Caco-2 (cell line): ENCODE data around the gene CFAP53. TPM values are rescaled to one million over a fixed set of nuclear protein-coding genes. Genes with fewer than 3 reads are reported as not detected.
"Not testable (repeated sequence)": the region's sequence is repeated elsewhere in the genome, so short reads cannot be mapped to it uniquely, and the experiment has no call there.

Experiments
- BruUV-seq: library from RNA; stranded (reverse); fragments of 400-500 nt; replicated peaks from 2 replicates; lab custom pipeline; 2021; lab: Mats Ljungman, UMichigan
- CTCF ChIA-PET: fragments of 300-600 bp; sonication (Branson Sonifier 250); formaldehyde crosslinking; loops from one replicate; lab custom pipeline; 2022; ENCODE audit warnings: antibody characterized with exemption; lab: Charles Lee
- POLR2A ChIA-PET: fragments of 300-600 bp; sonication (Branson Sonifier 250); formaldehyde crosslinking; loops from one replicate; lab custom pipeline; 2022; ENCODE audit warnings: antibody characterized with exemption; lab: Charles Lee
- DNase-seq, 2 experiments: peaks; one replicate each; pipeline versions ENCODE4 v3.0.0 to v3.0.0-alpha.2; 2020 to 2022
- H3K27me3 ChIP-seq: replicated peaks from 2 replicates; pipeline ENCODE4 v1.6.0; 2011; ENCODE audit warnings: low read length; ENCODE audit not compliant: control insufficient read depth, insufficient read depth
- H3K36me3 ChIP-seq: 2 replicates; pipeline ENCODE4 v1.5.1; 2011; ENCODE audit warnings: low read length; ENCODE audit not compliant: control insufficient read depth, insufficient read depth
- H3K4me1 ChIP-seq: fragments of 250-450 bp; sonication (Bioruptor Pico); 2 replicates; pipeline ENCODE4 v1.5.1; 2020; ENCODE audit warnings: mild to moderate bottlenecking
- H3K4me3 ChIP-seq: 2 replicates; pipeline ENCODE4 v1.5.1; 2011; ENCODE audit warnings: low read depth, mild to moderate bottlenecking, control low read depth, low read length
- H3K9me3 ChIP-seq: fragments of 250-450 bp; sonication (Bioruptor Pico); 2 replicates; pipeline ENCODE4 v1.5.1; 2020; ENCODE audit warnings: mild to moderate bottlenecking, moderate library complexity
- H3K27ac Mint-ChIP-seq: one replicate; pipeline ENCODE4 v1.8.0; 2022; ENCODE audit warnings: mixed read lengths; ENCODE audit not compliant: unreplicated experiment
- H3K27me3 Mint-ChIP-seq: one replicate; pipeline ENCODE4 v1.8.0; 2022; ENCODE audit warnings: mixed read lengths; ENCODE audit not compliant: insufficient read depth, unreplicated experiment
- H3K36me3 Mint-ChIP-seq: one replicate; pipeline ENCODE4 v1.8.0; 2022; ENCODE audit warnings: mild to moderate bottlenecking, mixed read lengths; ENCODE audit not compliant: insufficient read depth, unreplicated experiment
- H3K4me1 Mint-ChIP-seq: one replicate; pipeline ENCODE4 v1.8.0; 2022; ENCODE audit warnings: low read depth, mixed read lengths; ENCODE audit not compliant: unreplicated experiment
- H3K4me3 Mint-ChIP-seq: one replicate; pipeline ENCODE4 v1.8.0; 2022; ENCODE audit warnings: mild to moderate bottlenecking, moderate library complexity, mixed read lengths; ENCODE audit not compliant: unreplicated experiment
- H3K9me3 Mint-ChIP-seq: one replicate; pipeline ENCODE4 v1.8.0; 2022; ENCODE audit warnings: mixed read lengths; ENCODE audit not compliant: unreplicated experiment
- intact Hi-C: fragments of 100-400 bp; cut with micrococcal nuclease; formaldehyde crosslinking; loops from one replicate; pipeline ENCODE4 v1.10.0; 2022; ENCODE audit not compliant: unreplicated experiment
- total RNA-seq: library from RNA; stranded (reverse); gene quantifications from 2 replicates; pipeline ENCODE4 v1.2.3, GENCODE V29; 2022
- TF ChIP-seq, protein P1 (sequence below), 2 experiments: fragments of 200-600 bp in 1 of 2; IDR thresholded peaks; 1 replicate in 1 of 2; 2 replicates in 1 of 2; pipeline versions ENCODE4 v1.5.1 to v1.8.0; 2011 to 2022; ENCODE audit warnings: antibody characterized with exemption in 1 of 2, control low read depth in 1 of 2, inconsistent platforms in 1 of 2, low read depth in 1 of 2, low read length in 1 of 2, mild to moderate bottlenecking in 1 of 2, moderate library complexity in 1 of 2; ENCODE audit not compliant: insufficient read depth in 1 of 2, severe bottlenecking in 1 of 2, unreplicated experiment in 1 of 2

The CFAP53 gene
- total RNA-seq, 1 experiment from 2014 or later: not detected

DNA sequence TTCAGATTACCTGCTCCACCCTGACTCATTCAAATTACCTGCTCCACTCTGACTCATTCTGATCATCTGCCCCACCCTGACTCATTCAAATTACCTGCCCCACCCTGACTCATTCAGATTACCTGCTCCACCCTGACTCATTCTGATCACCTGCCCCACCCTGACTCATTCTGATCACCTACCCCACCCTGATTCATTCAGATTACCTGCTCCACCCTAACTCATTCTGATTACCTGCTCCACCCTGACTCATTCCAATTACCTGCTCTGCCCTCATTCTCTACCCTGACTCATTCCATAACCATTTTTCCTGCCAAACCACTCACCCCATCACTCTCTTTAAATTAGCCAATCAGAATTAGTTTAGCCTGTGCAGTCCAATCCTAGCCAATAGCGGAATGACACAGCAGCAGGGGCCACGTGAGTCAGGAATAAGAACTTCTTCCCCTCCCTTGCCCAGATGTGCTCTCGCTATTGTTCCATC lies 26.2 kb downstream of the CFAP53 start:
- H3K36me3 ChIP-seq: no peaks in the 10 kb centered on the region
- TF ChIP-seq, protein P1, sequence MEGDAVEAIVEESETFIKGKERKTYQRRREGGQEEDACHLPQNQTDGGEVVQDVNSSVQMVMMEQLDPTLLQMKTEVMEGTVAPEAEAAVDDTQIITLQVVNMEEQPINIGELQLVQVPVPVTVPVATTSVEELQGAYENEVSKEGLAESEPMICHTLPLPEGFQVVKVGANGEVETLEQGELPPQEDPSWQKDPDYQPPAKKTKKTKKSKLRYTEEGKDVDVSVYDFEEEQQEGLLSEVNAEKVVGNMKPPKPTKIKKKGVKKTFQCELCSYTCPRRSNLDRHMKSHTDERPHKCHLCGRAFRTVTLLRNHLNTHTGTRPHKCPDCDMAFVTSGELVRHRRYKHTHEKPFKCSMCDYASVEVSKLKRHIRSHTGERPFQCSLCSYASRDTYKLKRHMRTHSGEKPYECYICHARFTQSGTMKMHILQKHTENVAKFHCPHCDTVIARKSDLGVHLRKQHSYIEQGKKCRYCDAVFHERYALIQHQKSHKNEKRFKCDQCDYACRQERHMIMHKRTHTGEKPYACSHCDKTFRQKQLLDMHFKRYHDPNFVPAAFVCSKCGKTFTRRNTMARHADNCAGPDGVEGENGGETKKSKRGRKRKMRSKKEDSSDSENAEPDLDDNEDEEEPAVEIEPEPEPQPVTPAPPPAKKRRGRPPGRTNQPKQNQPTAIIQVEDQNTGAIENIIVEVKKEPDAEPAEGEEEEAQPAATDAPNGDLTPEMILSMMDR (IDR thresholded peaks at IDR 0.05; ENCODE audit: insufficient read depth in 1 of 2, low read depth in 1 of 2, low read length in 1 of 2, severe bottlenecking in 1 of 2, unreplicated experiment in 1 of 2): no peak
- intact Hi-C loops: no loop called here
- no peak overlapping the region for H3K4me3 Mint-ChIP-seq
- H3K9me3 Mint-ChIP-seq: peaks cover 19% of the 10 kb centered on the region
- no peaks in the 10 kb centered on the region for H3K9me3 ChIP-seq
- no peaks in the 10 kb centered on the region for H3K4me1 ChIP-seq
- no peaks in the 10 kb centered on the region for H3K4me1 Mint-ChIP-seq
- BruUV-seq: no TSS peak
- no peaks in the 10 kb centered on the region for H3K27me3 ChIP-seq
- no peak overlapping the region for H3K27ac Mint-ChIP-seq
- ChIA-PET POLR2A (no interaction called here), CTCF (no interaction called here)
- DNase-seq: no peak
- H3K27me3 Mint-ChIP-seq: no peaks in the 10 kb centered on the region
- H3K4me3 ChIP-seq: no peak overlapping the region
- H3K36me3 Mint-ChIP-seq: no peaks in the 10 kb centered on the region

DNA sequence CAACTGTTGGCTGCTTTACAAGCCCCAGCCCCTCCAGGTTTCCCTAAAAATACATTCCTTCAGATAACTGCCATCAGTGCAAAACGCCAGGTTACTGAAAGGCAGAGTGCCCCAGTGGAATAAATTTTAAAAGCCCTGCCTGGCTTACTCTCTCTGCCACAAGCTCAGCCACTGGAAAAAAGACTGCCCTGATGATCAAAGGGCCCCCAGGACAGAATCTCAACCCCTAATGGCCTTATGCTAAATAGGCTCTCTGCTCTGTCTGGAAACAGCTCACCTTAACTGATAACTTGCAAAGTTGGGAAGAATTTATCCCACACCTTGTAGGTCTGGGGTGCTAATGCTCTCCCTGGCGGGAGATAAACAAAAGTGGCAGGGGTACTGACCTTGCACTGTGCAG lies 33.9 kb downstream of the CFAP53 start:
- Histone ChIP-seq H3K9me3 (no peaks in the 10 kb centered on the region), H3K27me3 (no peaks in the 10 kb centered on the region), H3K4me3 (no peak overlapping the region), H3K36me3 (no peaks in the 10 kb centered on the region), H3K4me1 (no peaks in the 10 kb centered on the region)
- POLR2A ChIA-PET: no interaction called here
- no peak for DNase-seq
- H3K9me3 Mint-ChIP-seq: peaks cover under 1% of the 10 kb centered on the region
- TF ChIP-seq, protein P1 (IDR thresholded peaks at IDR 0.05; ENCODE audit: insufficient read depth in 1 of 2, low read depth in 1 of 2, low read length in 1 of 2, severe bottlenecking in 1 of 2, unreplicated experiment in 1 of 2): no peak
- CTCF ChIA-PET: no interaction called here
- H3K4me3 Mint-ChIP-seq: no peak overlapping the region
- H3K27me3 Mint-ChIP-seq: no peaks in the 10 kb centered on the region
- no peaks in the 10 kb centered on the region for H3K36me3 Mint-ChIP-seq
- H3K4me1 Mint-ChIP-seq: no peaks in the 10 kb centered on the region
- no TSS peak for BruUV-seq
- H3K27ac Mint-ChIP-seq: no peak overlapping the region
- intact Hi-C loops: no loop called here

DNA sequence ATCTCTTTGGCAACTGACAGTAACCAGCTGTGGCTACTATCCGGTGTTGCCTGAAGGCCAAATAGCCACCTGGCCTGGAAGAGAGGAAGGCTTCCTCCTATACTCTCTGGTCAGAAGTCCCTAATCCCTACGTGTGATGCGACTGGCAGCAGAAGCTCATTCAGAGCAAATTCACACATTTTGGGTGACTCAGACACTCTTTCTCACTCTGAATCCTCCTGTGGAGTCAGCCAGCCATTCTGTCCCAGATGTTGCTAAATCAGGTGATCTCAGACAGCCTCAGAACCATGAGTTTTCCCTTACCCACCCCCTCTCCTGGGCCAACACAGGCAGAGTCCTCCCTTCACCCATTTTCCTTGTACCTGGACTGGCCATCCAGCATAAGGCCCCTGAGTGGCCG lies 34.7 kb downstream of the CFAP53 start:
- Mint-ChIP-seq H3K27ac (no peak overlapping the region), H3K36me3 (no peaks in the 10 kb centered on the region), H3K27me3 (no peaks in the 10 kb centered on the region), H3K4me3 (no peak overlapping the region), H3K9me3 (peaks cover 7% of the 10 kb centered on the region), H3K4me1 (no peaks in the 10 kb centered on the region)
- no TSS peak for BruUV-seq
- ChIA-PET POLR2A (no interaction called here), CTCF (no interaction called here)
- DNase-seq: no peak
- Histone ChIP-seq H3K36me3 (no peaks in the 10 kb centered on the region), H3K4me3 (no peak overlapping the region), H3K27me3 (no peaks in the 10 kb centered on the region), H3K9me3 (no peaks in the 10 kb centered on the region), H3K4me1 (no peaks in the 10 kb centered on the region)
- TF ChIP-seq, protein P1 (IDR thresholded peaks at IDR 0.05; ENCODE audit: insufficient read depth in 1 of 2, low read depth in 1 of 2, low read length in 1 of 2, severe bottlenecking in 1 of 2, unreplicated experiment in 1 of 2): no peak
- intact Hi-C loops: no loop called here

DNA sequence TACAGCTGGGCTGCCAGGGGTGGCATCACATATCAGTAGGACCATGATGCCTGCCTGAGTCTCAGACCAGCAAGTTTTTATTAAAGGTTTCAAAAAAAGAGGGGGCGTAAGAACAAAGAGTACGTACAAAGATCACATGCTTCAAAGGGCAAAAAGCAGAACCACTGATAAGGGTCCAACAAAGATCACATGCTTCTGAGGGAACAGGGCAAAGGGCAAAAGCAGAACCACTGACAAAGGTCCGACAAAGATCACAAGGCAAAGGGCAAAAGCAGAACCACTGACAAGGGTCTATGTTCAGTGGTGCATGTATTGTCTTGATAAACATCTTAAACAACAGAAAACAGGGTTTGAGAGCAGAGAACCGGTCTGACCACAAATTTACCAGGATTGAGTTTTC lies 46.0 kb downstream of the CFAP53 start:
- H3K9me3 Mint-ChIP-seq, H3K27ac Mint-ChIP-seq, H3K4me1 Mint-ChIP-seq, BruUV-seq, H3K4me3 Mint-ChIP-seq, intact Hi-C loops, POLR2A ChIA-PET, H3K4me1 ChIP-seq, H3K4me3 ChIP-seq, CTCF ChIA-PET, H3K27me3 ChIP-seq, H3K36me3 Mint-ChIP-seq, H3K27me3 Mint-ChIP-seq, H3K36me3 ChIP-seq, H3K9me3 ChIP-seq: not testable (repeated sequence)
- peak in 1 of 2 experiments; percentile 20 for DNase-seq
